NCI-H146 treated with DMSO at 0.1 percent for 48 hours (cell line): Measurements from ENCODE around the gene SRP72.
A peak's percentile ranks its signal among the peaks of the same experiment; 100 is the strongest.

Experiments used
- DNase-seq: peaks from one replicate; lab custom pipeline; 2025; ENCODE audit not compliant: unreplicated experiment; lab: John Stamatoyannopoulos, UW

SRP72 gene

GRCh38 chr4:56544573-56545131 is 77.2 kb downstream of the SRP72 start:
- DNase-seq = peak; percentile 71

DNA sequence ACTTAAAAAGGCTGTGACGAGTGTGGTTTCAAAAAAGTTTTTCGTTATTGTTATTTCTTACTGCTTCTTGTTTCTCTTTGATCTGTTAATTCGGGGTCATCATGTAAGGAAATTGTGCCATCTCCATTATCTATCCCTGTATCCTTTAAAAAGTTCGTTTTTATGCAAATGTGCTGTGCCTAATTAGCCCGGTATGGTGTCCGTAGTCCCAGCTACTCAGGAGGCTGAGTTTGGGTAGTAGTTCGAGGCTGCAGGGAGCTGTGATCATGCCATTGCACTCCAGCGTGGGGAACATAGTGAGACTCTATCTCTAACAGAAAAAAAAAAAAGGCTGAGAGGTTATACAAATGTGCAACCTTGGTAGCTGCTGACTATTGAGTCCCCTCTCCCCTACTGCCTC is 83.2 kb downstream of the SRP72 start:
- DNase-seq = no peak

- DNase-seq = no peak
Observed at GRCh38 chr4:56551516-56551915, 84.1 kb downstream of the SRP72 start.

DNA sequence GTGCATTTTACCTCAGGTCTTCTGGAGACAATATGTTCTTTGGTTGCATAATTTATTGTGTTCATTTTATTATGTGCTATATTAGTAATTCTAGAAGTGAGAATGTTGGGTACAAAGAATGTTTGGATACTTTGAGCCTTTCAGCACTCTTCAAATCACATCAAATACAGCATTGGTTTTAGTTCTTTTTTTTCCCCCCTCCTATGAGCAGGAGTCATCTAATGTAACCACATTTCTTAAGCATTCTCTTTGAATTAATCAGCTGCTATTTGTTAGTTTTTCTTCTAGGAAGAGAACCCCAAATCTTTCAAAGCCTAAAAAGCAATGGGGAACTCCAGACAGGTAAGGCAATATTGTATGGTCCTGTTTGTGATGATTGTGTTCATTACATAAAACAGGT is 84.9 kb downstream of the SRP72 start:
- DNase-seq = no peak
